Gastrocnemius medialis (tissue), 4 donors: ENCODE results near the gene KLHL12.

Experiments used
- POLR2A ChIP-seq, 2 donors: fragments of 450-650 bp; IDR thresholded peaks; one replicate each; pipeline ENCODE4 v1.6.1; 2017; ENCODE audit warnings: antibody characterized with exemption in 2 of 2, mild to moderate bottlenecking in 2 of 2, moderate library complexity in 2 of 2
- TF ChIP-seq, protein P1 (sequence below), 5 experiments: fragments of 450-650 bp in 3 of 5; fragments of 200-600 bp in 2 of 5; sonication (generic) in 2 of 5; IDR thresholded peaks in 4 of 5; conservative IDR thresholded peaks in 1 of 5; 1 replicate in 4 of 5; 2 replicates in 1 of 5; pipeline ENCODE4 v1.5.1; 2016 to 2019; ENCODE audit warnings: antibody characterized with exemption in 5 of 5, mild to moderate bottlenecking in 3 of 5, moderate library complexity in 3 of 5

DNA sequence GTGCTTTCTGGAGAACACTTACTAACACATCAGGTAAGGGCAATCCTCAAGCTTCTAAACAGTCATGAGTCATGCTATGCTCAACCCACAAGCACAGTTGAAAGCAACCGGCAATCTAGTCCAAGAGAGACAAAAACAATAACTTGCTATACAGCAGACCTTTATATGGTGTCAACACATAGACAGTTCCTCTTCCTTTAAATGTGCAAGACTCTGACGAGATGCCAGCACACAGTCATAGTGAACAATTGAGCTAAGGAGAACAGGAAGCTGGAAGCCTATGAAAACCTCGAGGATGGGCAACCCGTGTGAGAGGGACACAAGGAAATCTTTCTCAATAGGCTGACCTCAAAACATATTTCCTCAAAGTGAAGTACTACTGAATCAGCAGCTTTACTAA, 25.8 kb upstream of the KLHL12 start:
- no peak for TF ChIP-seq POLR2A (IDR thresholded peaks at IDR 0.05)
- TF ChIP-seq, protein P1, sequence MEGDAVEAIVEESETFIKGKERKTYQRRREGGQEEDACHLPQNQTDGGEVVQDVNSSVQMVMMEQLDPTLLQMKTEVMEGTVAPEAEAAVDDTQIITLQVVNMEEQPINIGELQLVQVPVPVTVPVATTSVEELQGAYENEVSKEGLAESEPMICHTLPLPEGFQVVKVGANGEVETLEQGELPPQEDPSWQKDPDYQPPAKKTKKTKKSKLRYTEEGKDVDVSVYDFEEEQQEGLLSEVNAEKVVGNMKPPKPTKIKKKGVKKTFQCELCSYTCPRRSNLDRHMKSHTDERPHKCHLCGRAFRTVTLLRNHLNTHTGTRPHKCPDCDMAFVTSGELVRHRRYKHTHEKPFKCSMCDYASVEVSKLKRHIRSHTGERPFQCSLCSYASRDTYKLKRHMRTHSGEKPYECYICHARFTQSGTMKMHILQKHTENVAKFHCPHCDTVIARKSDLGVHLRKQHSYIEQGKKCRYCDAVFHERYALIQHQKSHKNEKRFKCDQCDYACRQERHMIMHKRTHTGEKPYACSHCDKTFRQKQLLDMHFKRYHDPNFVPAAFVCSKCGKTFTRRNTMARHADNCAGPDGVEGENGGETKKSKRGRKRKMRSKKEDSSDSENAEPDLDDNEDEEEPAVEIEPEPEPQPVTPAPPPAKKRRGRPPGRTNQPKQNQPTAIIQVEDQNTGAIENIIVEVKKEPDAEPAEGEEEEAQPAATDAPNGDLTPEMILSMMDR (IDR thresholded peaks at IDR 0.05 in 4 of 5, conservative IDR thresholded peaks at IDR 0.05 in 1 of 5): no peak
